Body of pancreas (tissue), 4 donors: ENCODE data around the gene DYSF. TPM values are rescaled to one million over a fixed set of nuclear protein-coding genes. Genes with fewer than 3 reads are reported as not detected.

Experiments used
- ATAC-seq: fragments of 150-250 bp; one replicate; pipeline ENCODE4 v1.9.1; 2016
- DNase-seq, 4 donors: peaks; one replicate each; pipeline ENCODE4 v3.0.0-alpha.2; 2019
- H3K27ac ChIP-seq, 4 donors: fragments of 200-600 bp; sonication (generic); 1 replicate in 3 of 4; 2 replicates in 1 of 4; pipeline versions ENCODE4 v1.5.1 to v1.6.1; 2016 to 2019; ENCODE audit warnings: mild to moderate bottlenecking in 1 of 4, mixed read lengths in 1 of 4, moderate library complexity in 1 of 4
- H3K27me3 ChIP-seq, 2 donors: fragments of 200-600 bp; sonication (generic); one replicate each; pipeline ENCODE4 v1.6.0; 2016; ENCODE audit warnings: mild to moderate bottlenecking in 1 of 2
- H3K36me3 ChIP-seq, 2 donors: fragments of 200-600 bp; sonication (generic); replicated peaks in 1 of 2; 2 replicates each; pipeline ENCODE4 v1.5.1; 2016; ENCODE audit warnings: low read depth in 2 of 2; ENCODE audit not compliant: insufficient read depth in 1 of 2
- H3K4me1 ChIP-seq: fragments of 200-600 bp; sonication (generic); one replicate; pipeline ENCODE4 v1.6.0; 2016
- H3K4me3 ChIP-seq, 2 donors: fragments of 200-600 bp; sonication (generic); 1 replicate in 1 of 2; 2 replicates in 1 of 2; pipeline ENCODE4 v1.5.1; 2016 to 2019
- H3K9me3 ChIP-seq, 3 donors: fragments of 200-600 bp; sonication (generic); 1 replicate in 2 of 3; 2 replicates in 1 of 3; pipeline ENCODE4 v1.5.1; 2016
- CTCF ChIP-seq, 7 experiments: fragments of 450-650 bp in 4 of 7; fragments of 200-600 bp in 3 of 7; sonication (generic) in 3 of 7; IDR thresholded peaks; one replicate each; pipeline ENCODE4 v1.5.1; 2016 to 2019; ENCODE audit warnings: antibody characterized with exemption in 7 of 7
- POLR2A ChIP-seq, 3 donors: fragments of 450-650 bp; IDR thresholded peaks; one replicate each; pipeline ENCODE4 v1.6.1; 2016; ENCODE audit warnings: antibody characterized with exemption in 3 of 3, mild to moderate bottlenecking in 2 of 3
- WGBS, 2 donors: methylation state at CpG; one replicate each; pipeline ENCODE4 v1.1.5; 2017; 5-methylcytosine and 5-hydroxymethylcytosine counted together
- intact Hi-C: fragments of 100-400 bp; cut with DNase I; formaldehyde crosslinking; loops from one replicate; pipeline ENCODE4 v1.15.1; 2023
- total RNA-seq, 2 donors: library from RNA; depleted of rRNA; stranded (reverse); fragments of >200 nt; gene quantifications; one replicate each; pipeline ENCODE4 v1.1.0, GENCODE V29; 2016

The DYSF gene
- total RNA-seq, 2 donors from 2014 or later = 3.1 to 10.9 TPM

DNA sequence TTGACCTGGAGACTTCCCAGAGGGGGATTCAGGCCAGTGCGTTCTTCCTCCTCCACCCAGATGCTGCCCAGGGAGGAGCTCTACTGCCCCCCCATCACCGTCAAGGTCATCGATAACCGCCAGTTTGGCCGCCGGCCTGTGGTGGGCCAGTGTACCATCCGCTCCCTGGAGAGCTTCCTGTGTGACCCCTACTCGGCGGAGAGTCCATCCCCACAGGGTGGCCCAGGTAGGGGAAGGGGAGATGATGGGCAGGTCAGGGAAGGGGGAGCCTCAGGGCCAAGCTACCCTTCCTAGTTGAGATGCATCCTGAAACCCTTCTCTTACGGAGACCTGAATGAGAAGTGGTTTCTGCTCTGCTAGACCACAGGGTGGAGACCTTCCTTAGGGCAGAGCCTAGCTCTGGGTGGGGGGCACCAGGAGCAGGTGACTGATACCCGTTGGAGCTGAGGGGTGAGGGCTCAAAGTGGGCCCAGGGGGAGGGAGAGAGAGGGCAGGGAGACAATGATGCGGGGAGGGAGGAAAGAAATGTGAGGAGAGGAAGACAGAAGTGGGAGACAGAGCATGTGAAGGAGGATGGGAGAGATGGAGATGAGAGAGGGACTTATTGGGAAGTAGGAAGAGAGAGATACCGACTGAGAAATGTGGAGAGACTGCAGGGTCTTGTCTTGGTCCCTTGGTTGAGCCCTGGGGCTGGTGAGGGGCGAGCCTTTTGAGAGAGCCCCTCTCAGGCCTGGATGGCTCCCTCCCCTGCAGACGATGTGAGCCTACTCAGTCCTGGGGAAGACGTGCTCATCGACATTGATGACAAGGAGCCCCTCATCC lies 159.4 kb downstream of the DYSF start:
- no peak overlapping the region for H3K27ac ChIP-seq
- no peaks in the 10 kb centered on the region for H3K27me3 ChIP-seq
- TF ChIP-seq POLR2A (IDR thresholded peaks at IDR 0.05) (no peak), CTCF (IDR thresholded peaks at IDR 0.05) (no peak)
- DNase-seq (peak in 3 of 4 donors; percentile 1 to 5 (median 4)), ATAC-seq (no peak)
- intact Hi-C loops = no loop called here
- WGBS, 2 donors = 79 to 81% methylated on average over 8 to 17 of the region's 17 CpGs
- no peaks in the 10 kb centered on the region for H3K36me3 ChIP-seq
- no peak overlapping the region for H3K4me3 ChIP-seq
- H3K4me1 ChIP-seq = peaks cover 11% of the 10 kb centered on the region
- no peaks in the 10 kb centered on the region for H3K9me3 ChIP-seq

GRCh38 chr2:71613403-71613952 lies 160.1 kb downstream of the DYSF start:
- peak in 2 of 4 donors; percentile 1 to 3 for DNase-seq
- no peak for ATAC-seq
- intact Hi-C loops = no loop called here
- Histone ChIP-seq H3K27me3 (no peaks in the 10 kb centered on the region), H3K4me1 (peaks cover 11% of the 10 kb centered on the region), H3K9me3 (no peaks in the 10 kb centered on the region), H3K27ac (no peak overlapping the region), H3K4me3 (no peak overlapping the region), H3K36me3 (no peaks in the 10 kb centered on the region)
- WGBS, 2 donors = 88 to 90% methylated on average over 3 of the region's 3 CpGs
- no peak for TF ChIP-seq POLR2A (IDR thresholded peaks at IDR 0.05)
- TF ChIP-seq CTCF (IDR thresholded peaks at IDR 0.05) = no peak

DNA sequence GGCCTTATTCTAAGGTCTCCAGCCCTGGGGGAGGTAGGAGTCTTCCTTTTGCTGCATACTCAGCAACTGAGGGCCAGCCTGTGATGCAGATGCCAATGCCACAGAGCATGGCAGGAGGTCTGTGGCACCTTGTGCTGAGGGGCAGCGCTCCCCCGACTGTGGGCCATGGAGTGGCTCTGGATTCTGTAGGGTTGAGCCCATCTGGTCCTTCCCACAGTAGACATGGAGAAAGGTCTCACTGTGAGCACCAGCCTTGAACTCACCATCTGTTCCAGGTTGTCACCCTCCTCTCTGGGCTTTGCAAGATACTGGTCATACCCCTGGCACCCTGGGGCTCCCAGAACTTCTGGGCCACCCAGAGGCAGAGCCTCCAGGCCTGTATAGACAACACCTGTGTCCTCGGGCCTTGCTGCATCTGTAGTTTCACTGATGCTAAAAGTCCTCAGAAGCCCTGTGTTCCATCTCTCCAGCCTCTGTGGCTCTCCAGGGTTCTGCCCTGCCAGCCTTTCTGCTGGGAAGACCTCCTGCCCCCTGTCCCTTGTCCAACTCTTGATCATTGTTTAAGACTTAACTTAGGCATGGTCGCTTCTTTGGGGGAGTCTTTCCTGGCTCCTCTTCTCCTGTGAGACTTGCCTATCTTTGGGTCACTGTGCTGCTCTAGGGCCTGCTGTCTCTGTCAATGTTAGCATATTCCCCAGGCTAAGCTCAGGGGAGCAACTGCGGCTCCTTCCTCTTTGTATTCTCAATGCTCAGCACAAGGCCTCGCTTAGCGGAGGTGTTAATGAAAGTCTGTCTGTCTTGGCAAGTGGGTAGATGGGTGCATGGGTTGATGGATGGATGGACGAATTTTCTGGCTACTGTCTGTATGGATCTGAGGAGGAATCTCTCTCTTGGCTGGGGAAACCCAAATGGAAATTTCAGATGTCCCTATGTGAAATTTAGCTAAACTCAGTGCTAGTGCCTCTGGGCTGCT lies 160.9 kb downstream of the DYSF start:
- peak in 3 of 4 donors; percentile 1 to 9 (median 2) for DNase-seq
- no peak for ATAC-seq
- Histone ChIP-seq H3K27ac (peak overlapping the region in 1 of 4 donors; percentile 34), H3K4me1 (peaks cover 11% of the 10 kb centered on the region), H3K9me3 (no peaks in the 10 kb centered on the region), H3K27me3 (no peaks in the 10 kb centered on the region), H3K4me3 (no peak overlapping the region), H3K36me3 (no peaks in the 10 kb centered on the region)
- WGBS, 2 donors = 88 to 89% methylated on average over 6 to 8 of the region's 8 CpGs
- no peak for TF ChIP-seq POLR2A (IDR thresholded peaks at IDR 0.05)
- no peak for TF ChIP-seq CTCF (IDR thresholded peaks at IDR 0.05)
- intact Hi-C loops = no loop called here

DNA sequence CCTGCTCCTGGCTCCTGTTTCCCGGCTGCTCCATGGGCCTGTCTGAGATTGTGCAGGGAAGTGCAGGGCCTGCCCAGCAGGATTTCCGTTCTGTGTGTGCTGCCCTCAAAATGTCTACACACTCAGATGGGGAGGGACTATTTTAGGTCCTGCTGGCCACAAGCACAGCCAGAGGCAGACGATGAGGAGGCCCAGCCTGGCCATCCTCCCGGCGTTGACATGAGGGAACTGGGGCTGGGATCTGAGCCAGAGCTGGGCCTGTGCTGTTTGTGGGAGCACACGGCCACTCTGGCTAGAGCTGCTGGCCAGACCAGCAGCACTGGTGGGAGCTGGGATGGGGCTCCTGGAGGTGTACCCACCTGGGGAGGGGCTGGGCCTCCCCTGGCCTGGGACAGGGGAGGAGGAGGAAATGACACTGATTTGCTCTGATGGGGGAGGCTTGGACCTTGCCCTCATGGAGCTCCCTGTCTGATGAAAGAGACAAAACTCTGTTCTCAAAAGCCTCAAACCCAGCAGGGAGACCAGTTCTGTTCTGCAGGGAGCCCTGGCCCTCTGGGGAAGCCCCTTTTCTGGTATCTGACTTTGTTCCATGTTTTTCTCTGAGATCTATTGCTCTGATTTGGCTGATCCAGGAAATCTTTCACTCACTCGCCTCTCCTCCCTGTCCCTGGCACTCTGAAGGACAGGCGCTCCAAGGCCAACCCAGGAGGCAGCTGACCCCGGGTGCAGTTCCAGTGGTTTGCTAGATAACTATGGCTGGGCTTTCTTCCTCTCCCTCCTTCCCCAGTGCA lies 161.8 kb downstream of the DYSF start:
- intact Hi-C loops = no loop called here

More for the DNA sequence above, 161.8 kb downstream of the DYSF start:
- ATAC-seq = peak; percentile 62
- Histone ChIP-seq H3K36me3 (no peaks in the 10 kb centered on the region), H3K4me1 (peaks cover 11% of the 10 kb centered on the region), H3K27me3 (no peaks in the 10 kb centered on the region), H3K9me3 (no peaks in the 10 kb centered on the region), H3K4me3 (no peak overlapping the region), H3K27ac (peak overlapping the region in 2 of 4 donors; percentile 49 to 54)
- peak; percentile 27 to 55 (median 49) for DNase-seq
- 42 to 48% methylated on average over 7 to 9 of the region's 9 CpGs for WGBS, 2 donors
- TF ChIP-seq CTCF (IDR thresholded peaks at IDR 0.05) (no peak), POLR2A (IDR thresholded peaks at IDR 0.05) (no peak)
